HG02852 (cell line): ENCODE measurements around the gene IPPK.

Experiments used
- ATAC-seq: cut with Tn5 transposase; IDR thresholded peaks from one replicate; pipeline ENCODE4 v1.9.1; 2021; ENCODE audit warnings: mild to moderate bottlenecking, moderate library complexity; ENCODE audit not compliant: unreplicated experiment

The IPPK gene

GRCh38 chr9:92658176-92658575, 11.8 kb downstream of the IPPK start:
- ATAC-seq: no peak

GRCh38 chr9:92657296-92658094, 12.4 kb downstream of the IPPK start:
- ATAC-seq: no peak

- ATAC-seq: no peak
Observed at GRCh38 chr9:92656537-92656925, 13.4 kb downstream of the IPPK start.

GRCh38 chr9:92655896-92656536, 13.9 kb downstream of the IPPK start:
- no peak for ATAC-seq

GRCh38 chr9:92655366-92655765, 14.6 kb downstream of the IPPK start:
- ATAC-seq: no peak

- no peak for ATAC-seq
Observed at GRCh38 chr9:92654481-92655301, 15.2 kb downstream of the IPPK start.

GRCh38 chr9:92652461-92652860, 17.5 kb downstream of the IPPK start:
- no peak for ATAC-seq

GRCh38 chr9:92650839-92651621, 18.9 kb downstream of the IPPK start:
- ATAC-seq: no peak

GRCh38 chr9:92650296-92650695, 19.6 kb downstream of the IPPK start:
- ATAC-seq: no peak

- ATAC-seq: no peak
Observed at GRCh38 chr9:92649007-92649406, 20.9 kb downstream of the IPPK start.

GRCh38 chr9:92648474-92648971, 21.4 kb downstream of the IPPK start:
- no peak for ATAC-seq

GRCh38 chr9:92647671-92648473, 22.1 kb downstream of the IPPK start:
- ATAC-seq: no peak

- ATAC-seq: no peak
Observed at GRCh38 chr9:92645041-92645440, 24.9 kb downstream of the IPPK start.

- no peak for ATAC-seq
Observed at GRCh38 chr9:92644278-92644677, 25.7 kb downstream of the IPPK start.

GRCh38 chr9:92642564-92642963, 27.4 kb downstream of the IPPK start:
- no peak for ATAC-seq

GRCh38 chr9:92642041-92642451, 27.9 kb downstream of the IPPK start:
- ATAC-seq: no peak

- ATAC-seq: no peak
Observed at GRCh38 chr9:92641092-92641809, 28.7 kb downstream of the IPPK start.

GRCh38 chr9:92640398-92641091, 29.4 kb downstream of the IPPK start:
- ATAC-seq: no peak
